Hippocampal formation (tissue), 2 donors: ENCODE measurements around the gene UBA52.

Experiments used
- DNase-seq, 2 donors: peaks; one replicate each; lab custom pipeline; 2025; lab: John Stamatoyannopoulos, UW

UBA52 gene

DNA sequence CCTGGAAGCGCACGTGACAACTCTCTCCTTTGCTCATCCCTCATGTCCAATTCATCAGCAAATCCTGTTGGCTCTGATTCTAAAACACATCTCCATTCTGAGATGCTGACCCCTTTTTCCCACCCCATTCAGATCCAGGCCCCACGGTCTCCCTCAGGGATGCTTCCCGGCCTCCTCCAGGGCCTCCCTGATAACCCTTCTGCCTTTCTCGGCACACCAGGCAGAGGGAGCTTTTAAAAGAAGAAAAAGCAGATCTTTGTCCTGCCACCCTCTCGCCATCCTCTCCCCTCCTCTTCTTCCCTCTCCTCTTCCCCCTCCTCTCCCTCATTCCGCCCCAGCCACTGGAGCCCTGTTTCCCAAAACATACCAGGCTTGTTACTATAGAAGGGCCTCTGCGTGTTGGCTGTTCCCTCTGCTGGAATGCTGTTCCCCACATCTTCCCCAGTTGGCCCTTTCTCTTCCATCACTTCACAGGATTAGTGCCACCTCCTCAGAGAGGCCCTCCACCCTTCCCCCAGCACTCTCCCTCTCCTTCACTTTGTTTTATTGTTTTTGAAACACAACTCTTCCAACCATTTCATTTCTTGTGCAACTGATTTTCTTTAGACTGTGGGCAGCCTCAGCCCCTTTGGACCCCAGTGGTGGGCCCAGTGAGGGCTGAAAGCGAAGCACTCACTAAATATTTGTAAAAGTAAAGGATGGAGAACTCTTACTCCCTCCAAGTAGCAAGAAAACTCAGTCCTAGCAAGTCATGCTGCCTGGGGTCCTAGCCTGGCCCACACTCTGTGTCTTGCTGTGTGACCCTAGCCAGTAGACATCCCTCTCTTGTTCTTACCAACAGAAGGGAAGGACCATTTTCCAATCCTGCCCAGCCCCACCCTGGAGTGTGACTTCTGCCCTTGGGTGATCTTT, 37.4 kb downstream of the UBA52 start:
- no peak for DNase-seq

DNA sequence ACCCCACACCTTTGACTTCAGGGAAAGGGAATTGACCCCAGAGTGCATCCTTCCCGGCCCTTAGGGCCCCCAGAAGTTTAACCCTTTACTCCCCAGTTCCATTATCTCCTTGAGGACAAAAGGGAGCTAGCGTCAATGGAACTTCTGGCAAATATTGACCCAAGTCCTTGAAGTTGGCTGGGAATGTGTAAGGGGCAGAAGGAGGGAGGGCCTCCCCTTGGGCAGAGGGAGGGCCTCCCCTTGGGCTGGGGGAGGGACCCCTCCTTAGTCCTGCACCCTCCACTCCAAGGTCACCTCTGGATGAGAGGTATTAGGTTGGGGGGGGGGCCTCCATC, 38.0 kb downstream of the UBA52 start:
- DNase-seq = no peak

DNA sequence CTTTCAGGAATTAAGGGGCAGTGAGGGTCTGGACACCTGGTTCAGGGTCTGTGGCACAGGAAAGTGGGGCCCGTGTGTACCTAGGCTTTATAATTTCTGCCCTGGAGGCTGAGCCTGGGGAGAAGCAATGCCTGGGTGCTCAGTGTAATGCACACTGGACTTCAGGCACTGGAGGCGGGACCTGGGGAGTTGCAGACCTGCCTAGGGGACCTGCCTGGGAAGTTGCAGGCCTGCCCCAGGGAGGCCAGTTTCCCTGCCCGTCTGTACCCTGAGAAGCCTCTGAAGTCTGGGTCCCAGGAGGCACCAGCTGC, 38.5 kb downstream of the UBA52 start:
- no peak for DNase-seq

DNA sequence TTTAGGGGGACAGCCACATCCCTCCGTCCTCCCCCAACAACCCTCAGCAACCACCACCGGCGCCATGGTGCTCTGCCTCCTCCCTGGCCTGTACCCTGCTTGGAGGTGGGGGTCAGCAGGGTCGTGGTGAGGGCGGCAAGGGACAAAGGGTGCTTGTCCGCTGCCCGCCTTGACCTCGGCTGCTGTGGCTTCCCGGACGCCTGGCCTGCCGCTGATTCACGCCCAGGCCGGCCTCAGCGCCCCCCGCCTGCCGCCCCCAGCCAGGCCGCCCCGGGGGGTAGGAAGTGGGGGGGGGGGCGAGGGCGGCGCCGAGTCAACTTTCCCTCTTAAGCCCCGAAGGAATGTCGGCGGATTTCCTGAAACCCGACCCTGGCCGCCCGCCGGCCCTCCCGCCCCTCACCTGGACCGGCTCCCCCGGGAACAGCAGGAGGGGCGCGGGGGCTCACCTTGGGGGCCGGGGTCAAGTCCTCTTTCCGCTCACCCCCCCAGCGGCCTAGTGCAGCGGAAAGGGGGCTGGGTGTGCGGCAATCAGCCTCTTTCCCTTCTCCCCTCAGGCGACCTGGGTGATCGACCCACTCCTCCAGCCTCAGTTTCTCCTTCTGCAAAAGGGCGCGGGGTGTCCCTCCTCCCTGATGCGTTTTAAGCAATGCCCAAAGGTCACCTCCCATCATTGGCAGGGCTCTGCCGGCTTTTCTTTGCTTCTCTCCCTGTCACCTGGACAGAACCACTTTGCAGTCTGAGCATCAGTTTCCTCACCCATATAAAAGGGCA, 39.1 kb downstream of the UBA52 start:
- DNase-seq = no peak

DNA sequence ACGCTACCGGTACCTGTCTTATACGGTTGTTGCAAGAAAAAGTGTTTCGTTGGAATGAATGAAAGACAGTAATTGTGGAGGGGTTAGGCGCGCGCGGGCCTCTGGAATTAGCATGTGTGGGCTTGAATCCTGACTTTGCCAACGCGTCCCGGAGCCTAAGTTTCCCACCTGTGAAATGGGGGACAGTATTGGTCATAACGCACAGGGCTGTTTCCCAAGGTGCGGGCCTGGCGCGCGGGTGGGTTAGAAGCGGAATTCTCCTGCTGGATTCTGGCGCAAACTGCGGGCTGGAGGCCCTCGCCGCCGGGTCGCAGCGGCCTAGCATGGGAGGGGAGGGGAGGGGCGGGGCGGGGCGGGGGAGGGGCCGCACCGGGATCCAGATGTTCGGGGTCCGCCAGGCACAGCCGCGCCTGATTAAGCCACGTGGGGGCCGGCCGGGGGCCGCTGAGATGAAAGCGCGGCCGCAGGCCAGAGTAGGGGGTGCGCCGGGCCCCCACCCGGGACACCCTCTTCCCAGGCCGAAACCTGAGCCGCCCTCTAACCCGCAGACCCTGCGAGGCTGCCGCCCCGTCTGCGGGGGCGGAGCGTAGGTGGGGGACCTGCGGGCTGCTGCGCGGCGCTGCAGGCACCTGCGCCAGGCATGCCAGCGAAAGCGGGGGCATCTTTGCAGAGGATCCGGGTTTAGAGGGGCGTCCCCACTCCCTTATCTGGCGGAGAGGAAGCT, 39.8 kb downstream of the UBA52 start:
- no peak for DNase-seq

DNA sequence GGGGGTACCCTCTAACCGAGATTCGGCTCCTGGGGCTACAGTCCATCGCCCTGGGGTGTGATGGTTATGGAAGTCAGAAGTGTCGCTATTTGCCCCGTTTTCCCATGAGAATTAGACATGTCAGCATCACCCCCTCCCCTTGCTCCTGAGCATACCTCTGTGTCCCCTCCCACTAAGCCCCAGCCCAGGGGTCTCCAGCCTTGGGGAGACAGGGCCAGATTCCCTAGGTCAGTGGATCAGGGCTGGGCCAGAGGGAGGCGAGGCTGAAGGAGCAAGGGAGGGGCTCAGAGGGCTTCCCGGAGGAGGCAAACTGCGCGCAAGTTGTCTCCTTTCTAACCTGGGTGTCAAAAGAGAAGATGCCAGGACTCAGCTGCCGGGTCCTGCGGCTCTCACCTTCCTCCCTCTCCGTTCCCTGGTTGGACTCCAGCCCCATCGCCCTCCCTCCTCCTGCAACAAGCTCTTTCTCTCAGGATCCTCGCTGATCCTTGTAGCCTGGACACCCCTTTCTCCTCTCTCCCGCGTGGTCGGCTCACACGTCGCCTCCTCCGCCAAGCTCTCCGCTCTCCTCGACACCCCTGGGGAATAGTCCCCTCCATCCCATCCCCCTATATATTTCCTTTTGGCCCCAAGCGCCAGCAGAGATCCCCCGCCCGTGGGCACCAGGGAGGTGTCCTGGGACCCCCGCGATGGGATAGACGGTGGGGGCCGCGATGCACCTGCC, 40.6 kb downstream of the UBA52 start:
- no peak for DNase-seq

DNA sequence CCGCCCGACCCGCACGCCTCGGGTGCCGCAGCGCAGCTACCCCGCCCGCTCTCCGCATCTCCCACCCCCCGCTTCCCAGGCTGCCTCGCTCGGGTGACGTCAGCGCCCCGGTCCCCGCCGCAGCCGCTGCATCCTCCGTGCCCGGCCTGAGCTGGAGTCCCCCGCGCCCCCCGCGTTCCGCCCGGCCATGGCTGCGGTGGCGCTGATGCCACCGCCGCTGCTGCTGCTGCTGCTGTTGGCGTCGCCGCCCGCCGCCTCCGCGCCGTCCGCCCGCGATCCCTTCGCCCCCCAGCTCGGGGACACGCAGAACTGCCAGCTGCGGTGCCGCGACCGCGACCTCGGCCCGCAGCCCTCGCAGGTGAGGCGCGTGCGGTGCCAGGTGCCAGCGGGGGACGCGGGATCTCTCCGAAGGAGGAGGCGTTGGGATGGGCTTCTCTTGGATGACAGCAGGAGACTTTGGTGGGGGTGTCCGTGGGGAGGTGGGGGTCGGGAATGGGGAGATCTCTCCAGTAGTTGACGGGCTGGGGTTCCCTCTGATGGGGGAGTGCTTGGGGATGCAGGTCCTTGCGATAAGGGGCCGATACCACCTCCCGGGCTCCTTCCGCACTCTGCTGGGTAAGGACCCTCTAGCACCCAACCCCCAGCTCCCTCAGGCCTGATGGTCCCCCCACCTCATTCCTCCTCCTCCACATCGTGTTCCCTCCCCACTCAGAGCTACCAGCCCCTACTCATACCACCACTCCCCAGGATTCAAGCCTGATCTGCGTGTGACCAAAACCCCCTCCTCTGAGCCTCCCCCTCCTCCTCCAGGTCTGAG, 41.3 kb downstream of the UBA52 start, which contains the start of gene TMEM59L:
Gene TMEM59L (plus strand): TSS at position 99 of the 817 bp plus-strand sequence. CDS start 89 bp downstream, at position 188.
- peak; percentile 23 to 36 for DNase-seq

DNA sequence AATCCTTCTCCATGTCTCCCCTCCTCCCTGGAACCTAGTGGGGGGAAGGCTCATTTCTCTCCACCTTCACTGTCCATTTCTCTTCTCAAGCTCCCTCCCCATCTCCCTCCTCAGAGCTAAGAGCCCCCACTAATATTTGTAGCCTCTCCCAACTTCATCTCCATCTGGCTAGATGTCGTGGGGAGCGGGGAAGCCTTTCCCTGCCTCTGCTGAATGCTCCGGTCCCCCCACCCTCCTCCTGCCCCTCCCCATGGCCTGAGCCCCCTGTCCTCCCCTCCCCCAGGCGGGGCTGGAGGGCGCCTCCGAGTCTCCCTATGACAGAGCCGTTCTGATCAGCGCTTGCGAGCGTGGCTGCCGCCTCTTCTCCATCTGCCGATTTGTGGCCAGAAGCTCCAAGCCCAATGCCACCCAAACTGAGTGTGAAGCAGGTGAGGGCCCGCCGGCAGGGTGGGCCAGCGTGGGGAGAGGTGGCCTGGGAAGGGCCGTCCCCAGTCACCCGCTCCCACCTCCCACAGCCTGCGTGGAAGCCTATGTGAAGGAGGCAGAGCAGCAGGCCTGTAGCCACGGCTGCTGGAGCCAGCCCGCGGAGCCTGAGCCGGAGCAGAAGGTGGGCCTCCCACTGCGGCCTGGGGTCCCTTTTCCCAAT, 42.1 kb downstream of the UBA52 start:
- no peak for DNase-seq

DNA sequence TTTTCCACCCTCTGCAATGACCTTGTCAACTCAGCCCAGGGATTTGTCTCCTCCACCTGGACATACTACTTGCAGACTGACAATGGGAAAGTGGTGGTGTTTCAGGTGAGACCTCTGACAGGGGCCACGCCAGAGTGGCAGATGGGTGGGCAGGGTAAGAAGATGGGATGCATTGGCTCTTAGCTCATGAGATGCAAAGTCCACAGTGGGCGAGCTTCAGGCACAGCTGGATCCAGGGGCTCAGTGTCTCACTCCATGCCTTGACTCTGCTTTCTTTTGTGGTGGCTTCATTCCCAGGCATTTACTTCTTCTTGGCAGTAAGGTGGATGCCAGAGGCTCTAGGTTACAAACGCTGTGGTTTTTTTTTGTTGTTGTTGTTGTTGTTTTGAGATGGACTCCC, 44.4 kb downstream of the UBA52 start:
- no peak for DNase-seq

DNA sequence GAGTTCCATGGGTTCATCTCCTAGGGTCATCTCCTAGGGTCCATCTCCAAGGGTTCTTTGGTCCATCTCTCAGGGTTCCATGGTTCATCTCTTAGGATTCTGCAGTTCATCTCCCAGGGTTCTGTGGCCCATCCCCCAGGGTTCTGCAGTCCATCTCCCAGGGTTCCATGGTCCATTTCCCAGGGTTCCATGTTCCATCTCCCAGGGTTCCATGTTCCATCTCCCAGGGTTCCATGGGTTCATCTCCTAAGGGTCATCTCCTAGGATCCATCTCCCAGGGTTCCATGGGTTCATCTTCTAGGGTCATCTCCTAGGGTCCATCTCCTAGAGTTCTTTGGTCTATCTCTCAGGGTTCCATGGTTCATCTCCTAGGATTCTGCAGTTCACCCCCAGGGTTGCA, 45.9 kb downstream of the UBA52 start:
- no peak for DNase-seq

DNA sequence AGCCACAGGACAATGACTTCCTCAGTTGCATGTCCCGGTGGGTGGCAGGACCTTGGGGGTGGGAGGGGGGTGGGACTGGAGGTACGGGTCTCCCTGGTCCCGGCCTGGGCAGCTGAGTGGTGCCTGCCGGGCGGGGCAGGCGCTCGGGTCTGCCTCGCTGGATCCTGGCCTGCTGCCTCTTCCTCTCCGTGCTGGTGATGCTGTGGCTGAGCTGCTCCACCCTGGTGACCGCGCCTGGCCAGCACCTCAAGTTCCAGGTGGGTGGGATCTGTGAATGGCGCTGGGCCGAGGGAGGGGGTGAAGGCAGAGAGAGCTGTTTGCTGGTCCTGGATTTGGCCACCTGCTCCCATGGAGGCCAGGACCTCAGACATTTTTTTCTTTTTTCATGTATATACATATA, 46.6 kb downstream of the UBA52 start:
- DNase-seq = no peak

DNA sequence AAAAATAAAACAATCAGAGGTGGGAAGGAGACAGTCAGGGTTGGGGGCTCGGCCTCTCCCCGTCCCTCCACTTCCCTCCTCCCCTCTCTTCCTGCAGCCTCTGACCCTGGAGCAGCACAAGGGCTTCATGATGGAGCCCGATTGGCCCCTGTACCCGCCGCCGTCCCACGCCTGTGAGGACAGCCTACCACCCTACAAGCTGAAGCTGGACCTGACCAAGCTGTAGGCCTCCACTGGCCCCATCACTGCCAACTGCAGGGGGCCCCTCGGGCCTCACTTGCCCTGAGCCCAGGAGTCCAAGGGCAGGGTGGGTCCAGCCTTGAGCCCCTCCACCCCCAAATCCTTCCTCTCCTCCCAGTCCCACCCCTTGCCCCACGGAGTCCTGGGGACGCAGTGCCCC, 48.7 kb downstream of the UBA52 start:
- DNase-seq = no peak

DNA sequence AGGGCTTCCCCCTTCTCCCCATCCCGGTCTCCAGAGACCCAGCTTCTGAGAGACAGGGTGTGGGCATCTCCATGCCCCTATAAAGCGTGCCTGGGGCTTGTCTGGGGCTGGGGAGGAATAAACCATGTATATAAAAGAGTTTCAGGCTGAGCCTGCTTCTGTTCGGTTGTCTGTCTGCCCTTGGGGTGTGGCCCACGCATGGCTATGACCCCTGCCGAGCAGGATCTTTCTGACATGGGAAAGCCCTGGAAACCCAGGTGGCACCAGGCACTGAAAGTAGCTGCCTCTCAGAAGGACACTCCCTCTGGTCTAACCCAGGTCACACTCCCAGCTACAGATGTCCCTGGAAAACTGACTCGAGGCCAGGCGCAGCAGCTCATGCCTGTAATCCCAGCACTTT, 49.2 kb downstream of the UBA52 start:
- DNase-seq = no peak

DNA sequence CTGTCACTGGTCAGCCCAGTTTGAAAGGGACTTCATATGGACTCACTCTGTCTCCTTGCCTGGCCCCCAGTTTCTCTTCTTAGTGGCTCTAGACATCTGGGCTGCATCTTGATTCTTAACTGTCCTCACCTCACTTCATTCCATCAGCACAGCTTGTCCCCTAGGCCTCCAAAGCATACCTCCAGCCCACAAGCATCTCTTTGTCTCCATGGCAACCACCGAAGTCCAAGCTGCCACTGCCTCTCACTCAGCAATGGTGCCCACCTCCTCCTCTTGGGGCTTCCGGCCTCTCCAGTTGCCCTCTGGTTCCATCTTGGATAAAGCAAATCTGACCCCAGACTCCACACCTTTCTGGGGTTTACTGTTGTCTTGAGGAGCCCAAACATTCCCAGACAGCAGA, 55.2 kb downstream of the UBA52 start:
- DNase-seq = no peak
